HG03025 (cell line): Measurements from ENCODE around the gene UBL5.

ENCODE experiments used
- ATAC-seq: cut with Tn5 transposase; IDR thresholded peaks from one replicate; pipeline ENCODE4 v1.9.1; 2021; ENCODE audit warnings: mild to moderate bottlenecking, moderate library complexity; ENCODE audit not compliant: unreplicated experiment, low FRiP score

The UBL5 gene

DNA sequence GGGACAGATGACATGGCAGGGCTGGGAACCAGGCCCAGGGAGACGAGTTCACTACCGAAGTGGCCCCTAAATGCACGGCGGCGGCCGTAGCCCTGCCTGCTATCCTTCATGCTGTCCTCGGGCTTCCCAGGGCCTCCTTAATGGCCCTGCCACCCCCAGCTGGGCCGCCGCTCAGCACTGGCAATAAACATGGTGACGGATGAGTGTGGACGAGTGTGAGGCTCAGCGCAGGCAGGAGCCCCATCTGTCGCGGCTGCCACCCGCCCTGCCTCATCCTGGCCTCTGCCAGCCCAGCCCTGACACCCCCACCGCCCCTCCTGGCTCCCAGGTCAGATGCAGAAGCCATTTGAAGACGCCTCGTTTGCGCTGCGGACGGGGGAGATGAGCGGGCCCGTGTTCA lies 21.0 kb downstream of the UBL5 start:
- no peak for ATAC-seq

DNA sequence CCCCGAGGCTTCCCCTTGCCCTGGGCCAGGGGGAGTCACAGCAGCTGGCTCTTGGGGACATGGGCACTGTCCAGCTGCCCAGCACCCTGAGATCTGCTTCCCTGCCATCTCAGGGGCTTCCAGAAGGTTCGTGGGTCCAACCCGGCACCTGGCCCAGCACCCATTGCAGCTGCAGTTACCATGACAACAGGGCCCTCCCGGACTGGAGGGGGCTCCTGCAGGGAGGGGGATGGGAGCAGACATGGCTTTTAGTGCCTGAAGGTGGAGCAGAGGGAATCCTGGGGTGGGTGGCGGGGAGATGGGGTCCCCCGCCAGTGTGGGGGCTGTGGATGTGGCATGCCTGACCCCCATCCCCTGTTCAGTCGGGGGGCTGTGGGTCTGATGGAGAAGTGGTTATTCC lies 22.1 kb downstream of the UBL5 start:
- ATAC-seq: no peak

DNA sequence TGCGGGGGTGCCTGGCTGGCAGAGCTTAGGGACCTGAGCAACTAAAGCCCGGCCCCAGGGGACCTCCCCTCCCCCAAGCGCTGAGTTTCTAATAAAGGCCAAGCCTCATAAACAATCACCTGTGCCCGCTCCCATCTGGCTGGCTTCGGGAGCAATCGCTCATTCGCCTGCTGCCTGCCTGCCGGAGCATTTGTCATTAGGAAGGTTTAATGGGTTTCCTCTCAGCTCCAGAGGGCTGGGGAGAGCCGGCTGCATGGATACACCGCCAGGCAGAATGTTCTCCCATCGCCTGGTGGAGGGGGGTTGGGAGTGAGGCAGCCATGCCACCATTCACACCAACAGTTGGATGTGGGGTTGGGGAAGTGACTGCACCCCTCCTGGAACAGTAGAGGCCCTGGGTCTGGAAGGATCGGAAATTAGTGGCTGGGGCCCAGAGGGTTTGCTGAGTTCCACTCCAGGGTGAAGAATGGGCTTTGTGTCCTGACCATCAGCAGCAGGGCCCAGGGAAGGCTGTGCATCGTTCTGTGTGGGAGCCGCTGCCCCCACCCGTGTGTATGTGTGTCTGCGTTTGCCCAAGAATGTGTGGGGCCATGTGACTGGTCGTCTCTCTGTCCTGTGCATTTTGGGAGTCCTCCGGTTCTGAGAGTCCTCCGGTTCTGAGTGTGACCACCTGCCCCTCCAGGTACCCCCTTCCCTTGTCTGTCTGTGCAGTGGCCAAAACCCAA lies 22.7 kb downstream of the UBL5 start:
- no peak for ATAC-seq

DNA sequence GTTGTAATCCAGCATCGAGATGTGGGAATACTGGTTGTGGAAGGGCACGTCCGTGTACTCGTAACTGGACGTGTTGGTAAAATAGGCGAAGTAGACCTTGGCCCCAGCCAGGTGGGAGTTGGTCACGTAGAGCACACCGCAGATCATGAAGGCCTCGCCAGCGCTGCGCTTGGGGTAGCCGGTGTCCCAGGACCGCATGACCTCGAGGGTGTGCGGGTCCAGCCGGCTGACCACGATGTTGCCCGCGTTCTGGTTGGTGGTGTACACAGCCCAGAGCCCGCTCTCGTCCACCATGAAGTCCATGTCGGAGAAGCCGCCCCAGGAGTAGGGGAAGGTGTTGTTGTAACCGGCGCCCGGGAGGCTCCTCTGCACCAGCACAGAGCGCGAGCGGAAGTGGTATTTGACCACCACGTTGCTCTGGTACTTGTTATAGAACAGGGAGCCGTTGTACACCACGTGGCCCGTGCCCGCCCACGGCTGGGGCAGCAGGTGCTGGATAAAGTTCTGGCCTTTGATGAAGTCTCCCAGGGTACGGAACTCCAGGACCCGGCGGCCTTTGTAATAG lies 26.6 kb downstream of the UBL5 start:
- no peak for ATAC-seq

DNA sequence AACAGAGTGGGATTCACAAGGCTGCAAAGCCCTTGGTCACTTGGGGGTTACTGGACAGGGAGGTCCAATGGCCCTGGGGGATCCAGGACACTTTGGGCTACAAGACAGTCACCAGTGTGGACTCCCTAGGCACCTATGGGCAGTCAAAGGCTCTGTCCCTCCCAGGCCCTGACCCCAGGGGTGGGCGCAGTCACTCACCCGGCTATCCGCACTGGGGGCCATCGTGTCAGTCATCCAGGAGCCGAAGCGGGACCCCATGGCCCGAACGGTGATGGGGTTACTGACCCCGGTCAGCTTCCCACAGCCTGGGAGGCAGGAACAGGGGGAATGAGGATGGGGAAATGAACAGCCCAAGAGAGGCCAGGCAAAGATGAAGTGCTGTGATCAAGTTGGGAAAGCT lies 28.9 kb downstream of the UBL5 start:
- ATAC-seq: no peak

DNA sequence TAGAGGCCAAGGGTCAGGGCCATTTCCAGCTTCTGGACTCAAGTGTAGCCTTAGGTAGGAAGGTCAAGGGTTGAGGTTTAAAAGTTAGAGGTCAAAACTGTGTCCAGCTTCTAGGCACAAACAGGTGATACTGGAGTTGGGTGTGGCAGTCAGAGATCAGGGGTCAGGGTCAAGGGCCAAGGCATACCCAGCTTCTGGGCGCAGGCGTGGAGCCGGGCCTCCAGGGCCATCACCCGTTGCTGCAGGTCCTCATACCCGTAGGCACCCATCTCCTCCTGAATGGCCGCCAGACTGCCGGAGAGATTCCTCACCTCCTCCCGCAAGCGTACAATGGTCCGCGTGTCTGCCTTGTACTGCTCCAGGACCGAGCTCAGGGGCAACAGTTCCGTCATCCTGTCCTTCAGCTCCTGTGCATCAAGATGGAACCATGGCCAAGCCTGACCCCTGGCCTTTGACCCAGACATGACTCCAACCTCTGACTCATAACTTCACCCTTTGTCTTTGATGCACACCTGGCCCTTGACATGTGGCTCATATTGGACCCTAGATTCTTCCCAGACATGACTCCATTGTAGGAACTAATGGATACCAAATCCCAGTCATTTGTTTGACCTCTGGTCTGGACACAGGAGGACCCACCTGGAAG lies 29.5 kb downstream of the UBL5 start:
- ATAC-seq: no peak

DNA sequence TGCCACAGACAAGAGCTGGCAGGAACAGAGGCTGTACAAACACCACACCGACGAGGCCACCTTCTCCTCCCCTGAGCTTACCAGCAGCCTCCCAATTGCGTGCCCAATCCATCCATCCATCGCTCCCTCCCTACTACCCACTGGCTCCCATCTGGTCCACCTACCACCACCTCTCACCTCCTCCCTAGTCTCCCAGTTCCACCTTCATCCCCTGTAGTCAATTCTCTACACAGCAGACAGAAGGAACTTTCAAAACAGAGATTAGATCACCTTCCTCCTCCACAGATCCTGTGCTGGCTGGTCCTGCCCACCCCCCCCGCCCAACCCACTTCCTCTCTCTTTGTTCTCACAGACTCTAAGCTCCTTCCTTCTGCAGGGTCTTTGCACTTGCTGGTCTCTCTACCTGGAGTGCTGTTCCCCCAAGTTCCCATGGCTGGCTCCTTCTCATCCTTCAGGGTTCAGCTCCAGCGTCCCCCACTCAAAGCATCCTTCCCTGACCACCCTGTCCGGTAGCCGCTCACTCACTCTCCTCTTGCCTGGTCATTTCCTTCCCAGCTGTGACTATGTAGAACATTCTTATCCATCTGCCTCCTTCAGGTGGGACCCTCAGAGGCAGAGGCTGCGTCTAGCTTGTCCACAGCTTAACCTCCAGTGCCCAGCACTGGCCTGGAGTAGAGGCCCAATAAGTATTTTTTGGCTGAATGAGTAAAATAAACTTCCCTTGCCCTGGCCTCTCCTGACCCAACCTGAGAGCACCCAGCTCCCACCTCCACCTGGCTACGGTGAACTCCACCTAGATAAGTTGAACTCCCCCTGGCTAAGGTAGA lies 30.4 kb downstream of the UBL5 start:
- no peak for ATAC-seq

DNA sequence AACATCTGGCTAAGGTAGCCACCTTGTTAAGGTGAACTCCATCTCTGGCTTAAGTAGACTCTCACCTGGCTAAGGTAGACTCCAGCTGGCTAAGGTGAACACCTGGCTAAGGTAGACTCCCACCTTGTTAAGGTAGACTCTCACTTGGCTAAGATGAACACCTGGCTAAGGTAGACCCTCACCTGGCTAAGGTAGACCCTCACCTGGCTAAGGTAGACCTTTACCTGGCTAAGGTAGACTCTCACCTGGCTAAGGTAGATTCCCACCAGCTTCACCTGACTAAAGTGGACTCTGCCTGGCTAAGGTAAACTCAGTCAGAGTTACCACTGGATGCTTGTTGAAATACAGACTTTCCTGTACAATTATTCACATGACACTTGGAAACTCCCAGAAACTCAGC lies 31.0 kb downstream of the UBL5 start:
- ATAC-seq: no peak

DNA sequence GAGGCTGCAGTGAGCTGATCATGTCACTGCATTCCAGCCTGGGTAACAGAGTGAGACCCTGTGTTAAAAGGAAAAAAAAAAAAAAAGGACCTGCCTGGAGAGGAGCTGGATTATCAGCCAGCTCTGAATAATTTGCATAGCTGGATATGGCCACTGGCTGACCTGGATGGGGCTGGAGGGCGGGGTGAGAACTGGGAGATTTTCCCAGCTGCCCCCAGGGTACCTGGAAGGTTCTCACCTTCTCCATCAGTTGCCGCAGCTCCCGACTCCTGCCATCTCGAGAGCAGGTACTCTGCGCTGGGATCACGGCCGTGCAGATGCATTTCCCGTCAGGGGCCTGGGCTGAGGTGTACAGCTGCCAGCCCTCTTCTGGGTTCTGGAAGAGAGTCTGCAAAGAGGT lies 32.7 kb downstream of the UBL5 start:
- ATAC-seq: no peak

DNA sequence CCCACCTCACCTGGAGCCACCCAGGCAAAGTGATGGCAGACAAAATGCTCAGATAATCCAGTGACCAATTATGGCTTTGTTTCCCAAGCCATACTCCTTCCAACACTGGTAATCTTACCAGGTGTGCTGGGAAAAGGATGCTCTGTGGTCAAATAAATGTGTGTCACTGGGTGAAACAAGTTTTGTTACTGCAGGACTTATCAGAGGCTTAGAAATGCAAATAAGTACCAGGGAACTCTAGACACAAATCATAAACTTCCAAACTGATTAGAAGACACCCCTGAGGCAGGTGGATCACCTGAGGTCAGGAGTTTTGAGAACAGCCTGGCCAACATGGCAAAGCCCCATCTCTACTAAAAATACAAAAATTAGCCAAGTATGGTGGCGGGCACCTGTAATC lies 33.8 kb downstream of the UBL5 start:
- ATAC-seq: no peak

DNA sequence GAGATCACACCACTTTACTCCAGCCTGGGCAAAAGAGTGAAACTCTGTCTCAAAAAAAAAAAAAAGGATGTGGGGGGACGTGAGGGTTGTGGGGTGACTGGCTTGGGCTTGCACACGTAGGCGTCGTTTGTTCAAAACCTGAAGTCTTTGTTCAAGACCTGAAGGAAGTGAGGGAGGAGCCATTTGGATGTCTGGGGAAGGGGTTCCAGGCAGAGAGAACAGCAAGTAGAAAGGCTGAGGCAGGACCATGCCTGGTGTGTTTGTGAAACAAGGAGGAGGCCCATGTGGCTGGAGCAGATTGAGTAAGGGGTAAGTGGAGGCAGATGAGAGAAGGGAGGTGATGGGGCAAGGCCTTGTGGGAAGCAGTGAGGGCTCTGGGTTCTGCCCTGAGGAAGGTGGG lies 35.2 kb downstream of the UBL5 start:
- ATAC-seq: no peak

DNA sequence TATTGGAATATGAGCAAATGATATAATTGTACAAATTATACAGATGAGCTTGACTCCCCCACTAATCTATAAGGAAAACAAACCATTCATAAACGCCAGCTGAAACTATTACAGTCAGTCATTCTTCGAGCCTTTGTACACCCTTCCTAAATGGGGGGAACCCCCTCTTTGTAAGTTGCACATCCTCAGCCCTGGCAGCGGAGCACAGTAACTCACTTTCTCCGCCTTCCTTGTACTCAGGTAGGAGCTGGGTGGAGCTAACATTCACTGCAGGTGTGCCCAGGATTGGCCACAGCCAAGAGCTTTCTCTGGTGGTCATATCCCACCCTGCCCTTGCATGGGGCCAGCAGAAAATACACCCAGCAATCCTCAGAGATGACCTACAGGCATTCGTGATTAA lies 36.0 kb downstream of the UBL5 start:
- ATAC-seq: no peak

DNA sequence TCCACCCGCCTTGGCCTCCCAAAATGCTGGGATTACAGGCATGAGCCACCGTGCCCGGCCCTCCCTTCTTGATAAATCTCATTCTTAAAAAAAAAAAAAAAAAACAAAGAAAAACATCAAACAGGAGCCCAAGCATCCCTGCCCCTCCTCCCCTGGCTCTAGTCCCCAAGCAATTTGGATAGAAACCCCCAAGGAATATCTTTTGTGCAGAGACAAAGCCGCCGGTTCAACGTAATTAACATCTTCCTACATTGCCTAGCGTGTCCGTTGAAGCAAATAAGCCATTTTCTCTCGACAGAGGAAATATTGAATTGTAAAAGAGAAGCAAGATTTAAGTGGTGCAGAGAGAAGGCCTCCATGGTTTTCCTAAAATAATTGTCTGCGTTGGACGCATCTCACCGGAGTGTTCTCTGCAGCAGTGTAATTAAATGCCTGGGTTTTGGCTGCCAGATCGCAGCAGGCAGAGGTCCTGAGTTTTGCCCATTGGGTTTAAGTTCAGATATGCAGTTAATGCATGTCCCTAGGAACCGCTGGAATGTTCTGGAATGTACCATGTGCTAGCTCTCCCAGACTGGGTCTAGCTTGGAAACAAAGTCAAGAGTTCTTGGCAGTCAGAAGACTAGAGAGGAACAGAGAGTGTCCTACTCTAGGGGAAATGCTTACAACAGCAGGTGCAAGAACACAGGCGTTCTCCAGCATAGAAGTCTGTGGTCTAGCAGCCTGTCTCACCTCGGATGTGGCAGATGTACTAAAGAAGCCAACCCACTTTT lies 38.2 kb downstream of the UBL5 start:
- ATAC-seq: no peak

DNA sequence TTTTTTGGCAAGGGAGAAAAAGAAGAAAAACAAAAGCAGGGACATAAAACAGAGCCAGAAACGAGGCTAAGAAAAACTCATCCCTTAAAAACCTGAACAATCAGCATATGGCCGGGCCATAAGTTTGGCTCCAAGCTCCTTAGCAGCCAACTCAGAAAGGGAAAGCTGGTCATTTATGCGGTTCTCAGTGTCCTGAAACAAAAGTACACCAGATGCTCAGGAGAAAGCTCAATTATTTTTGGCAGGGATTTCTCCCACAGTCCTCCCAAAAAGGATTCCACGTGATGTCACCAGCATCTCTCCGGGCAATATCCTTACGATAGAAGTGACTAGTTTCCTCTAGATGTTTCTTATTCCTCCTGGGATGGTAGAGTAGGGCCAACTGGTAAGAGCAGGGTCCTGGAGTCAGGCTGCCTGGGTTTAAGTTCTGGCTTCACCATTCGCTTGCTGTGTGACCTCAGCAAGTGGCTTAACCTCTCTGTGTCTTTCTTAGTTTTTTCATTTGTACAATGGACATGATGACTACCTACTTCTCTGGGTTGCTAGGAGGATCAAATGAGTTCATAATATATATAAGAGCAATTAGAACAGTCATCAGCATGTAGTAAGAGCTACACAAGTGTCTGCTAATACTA lies 41.4 kb downstream of the UBL5 start:
- no peak for ATAC-seq

DNA sequence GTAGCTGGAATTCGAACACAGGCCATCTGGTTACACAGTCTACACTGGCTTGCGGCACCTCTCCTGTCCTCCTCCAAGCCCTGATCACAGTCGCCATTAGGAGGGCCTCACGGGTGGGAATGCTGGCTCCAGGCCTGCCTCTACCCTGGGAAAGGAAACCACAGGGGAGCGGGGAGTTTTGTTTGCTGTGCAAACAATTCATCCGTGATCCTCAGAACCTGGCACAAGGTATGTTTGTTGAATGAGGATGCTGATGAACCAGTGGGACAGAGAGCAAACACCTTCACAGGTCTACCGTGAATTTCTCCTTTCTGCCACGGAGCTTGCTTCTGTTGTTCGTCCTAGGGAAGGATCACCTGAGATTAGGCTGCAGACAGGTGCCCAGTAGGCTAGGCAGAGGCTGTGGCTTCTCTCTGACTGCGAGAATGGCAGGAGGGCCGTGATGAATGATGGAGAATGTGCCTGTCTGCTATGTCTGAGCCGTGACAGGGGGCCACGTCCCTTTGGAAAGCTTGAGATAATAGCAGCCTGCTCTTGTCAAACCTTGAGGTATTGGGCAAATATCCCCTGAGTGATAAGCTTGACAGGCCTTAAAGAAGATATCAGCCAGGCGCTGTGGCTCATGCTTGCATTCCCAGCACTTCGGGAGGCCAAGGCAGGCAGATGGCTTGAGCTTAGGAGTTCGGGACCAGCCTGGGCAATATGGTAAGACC lies 44.1 kb downstream of the UBL5 start:
- no peak for ATAC-seq

DNA sequence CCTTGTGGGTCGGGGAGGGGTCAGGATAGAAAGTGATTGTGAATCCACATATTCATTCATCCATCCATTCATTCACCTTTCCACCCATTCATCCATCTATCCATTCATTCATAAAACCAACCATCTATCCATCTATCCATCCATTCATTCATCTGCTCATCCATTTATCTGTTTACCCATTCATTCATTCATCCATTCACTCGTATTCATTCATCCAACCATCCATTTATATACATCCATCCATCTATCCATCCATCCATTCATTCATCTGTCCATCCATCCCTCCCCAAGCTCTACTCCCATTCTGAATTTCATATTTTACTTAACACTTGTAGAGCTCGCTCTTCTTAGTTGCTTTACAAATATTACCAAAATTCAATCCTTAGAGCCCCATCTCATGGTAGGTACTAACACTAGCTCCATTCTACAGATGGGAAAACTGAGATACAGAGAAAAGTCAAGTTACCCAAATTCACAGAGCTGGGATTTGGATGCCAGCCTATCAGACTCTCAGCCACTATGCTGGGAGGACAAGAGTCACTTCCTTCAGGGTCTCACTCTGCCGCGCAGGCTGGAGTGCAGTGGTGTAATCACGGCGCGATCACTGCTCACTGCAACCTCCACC lies 45.0 kb downstream of the UBL5 start:
- ATAC-seq: no peak

DNA sequence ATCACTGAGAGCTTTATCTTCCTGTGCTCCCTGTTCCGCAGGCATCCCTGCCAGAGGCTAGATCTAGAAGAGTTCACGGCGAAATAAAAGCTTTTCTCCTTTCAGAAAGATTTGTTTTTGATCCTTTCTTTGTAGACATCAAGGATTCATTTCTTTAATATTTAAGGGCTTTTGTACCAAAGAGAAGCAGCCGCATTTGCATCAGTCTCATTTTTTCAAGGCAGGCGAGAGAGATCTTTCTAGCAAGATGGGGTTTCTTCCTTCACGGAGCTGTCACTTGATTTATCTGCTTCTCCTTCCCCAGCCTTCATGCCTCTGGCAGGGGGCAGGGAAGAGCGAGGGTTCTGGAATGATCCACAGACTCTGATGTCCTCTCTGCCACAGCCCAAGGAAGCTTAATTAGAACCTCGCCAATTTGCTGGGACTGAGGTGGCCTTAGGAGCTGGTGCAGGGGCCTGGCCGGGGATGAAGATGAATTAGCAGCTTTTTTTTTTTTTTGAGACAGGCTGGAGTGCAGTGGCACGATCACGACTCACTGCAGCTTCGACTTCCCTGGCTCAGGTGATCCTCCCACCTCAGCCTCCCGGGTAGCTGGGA lies 47.4 kb downstream of the UBL5 start:
- ATAC-seq: no peak

DNA sequence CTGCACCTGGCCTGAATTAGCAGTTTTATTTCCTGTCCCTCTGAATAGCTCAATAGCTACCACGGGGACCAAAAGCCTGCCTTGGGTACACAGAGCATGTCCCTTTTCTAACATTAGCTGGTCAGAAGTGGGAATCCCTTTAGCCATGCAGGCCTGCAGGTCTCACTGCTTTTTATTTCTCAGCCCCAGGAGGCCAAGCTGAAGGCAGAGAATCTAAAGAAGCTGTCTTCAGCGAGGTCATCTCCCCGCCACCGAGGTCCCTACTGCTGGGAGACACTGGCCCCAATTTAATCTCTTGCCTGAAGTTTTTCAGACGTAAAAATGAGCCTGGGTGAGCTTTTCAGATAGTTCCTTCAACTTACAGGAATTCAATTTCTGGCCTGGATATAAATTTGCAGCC lies 48.1 kb downstream of the UBL5 start:
- ATAC-seq: no peak
